GM18858 (cell line): ENCODE measurements around the gene NUMA1.

Source experiments
- ATAC-seq: cut with Tn5 transposase; IDR thresholded peaks from one replicate; pipeline ENCODE4 v1.9.1; 2021; ENCODE audit not compliant: unreplicated experiment

NUMA1 gene, protein sequence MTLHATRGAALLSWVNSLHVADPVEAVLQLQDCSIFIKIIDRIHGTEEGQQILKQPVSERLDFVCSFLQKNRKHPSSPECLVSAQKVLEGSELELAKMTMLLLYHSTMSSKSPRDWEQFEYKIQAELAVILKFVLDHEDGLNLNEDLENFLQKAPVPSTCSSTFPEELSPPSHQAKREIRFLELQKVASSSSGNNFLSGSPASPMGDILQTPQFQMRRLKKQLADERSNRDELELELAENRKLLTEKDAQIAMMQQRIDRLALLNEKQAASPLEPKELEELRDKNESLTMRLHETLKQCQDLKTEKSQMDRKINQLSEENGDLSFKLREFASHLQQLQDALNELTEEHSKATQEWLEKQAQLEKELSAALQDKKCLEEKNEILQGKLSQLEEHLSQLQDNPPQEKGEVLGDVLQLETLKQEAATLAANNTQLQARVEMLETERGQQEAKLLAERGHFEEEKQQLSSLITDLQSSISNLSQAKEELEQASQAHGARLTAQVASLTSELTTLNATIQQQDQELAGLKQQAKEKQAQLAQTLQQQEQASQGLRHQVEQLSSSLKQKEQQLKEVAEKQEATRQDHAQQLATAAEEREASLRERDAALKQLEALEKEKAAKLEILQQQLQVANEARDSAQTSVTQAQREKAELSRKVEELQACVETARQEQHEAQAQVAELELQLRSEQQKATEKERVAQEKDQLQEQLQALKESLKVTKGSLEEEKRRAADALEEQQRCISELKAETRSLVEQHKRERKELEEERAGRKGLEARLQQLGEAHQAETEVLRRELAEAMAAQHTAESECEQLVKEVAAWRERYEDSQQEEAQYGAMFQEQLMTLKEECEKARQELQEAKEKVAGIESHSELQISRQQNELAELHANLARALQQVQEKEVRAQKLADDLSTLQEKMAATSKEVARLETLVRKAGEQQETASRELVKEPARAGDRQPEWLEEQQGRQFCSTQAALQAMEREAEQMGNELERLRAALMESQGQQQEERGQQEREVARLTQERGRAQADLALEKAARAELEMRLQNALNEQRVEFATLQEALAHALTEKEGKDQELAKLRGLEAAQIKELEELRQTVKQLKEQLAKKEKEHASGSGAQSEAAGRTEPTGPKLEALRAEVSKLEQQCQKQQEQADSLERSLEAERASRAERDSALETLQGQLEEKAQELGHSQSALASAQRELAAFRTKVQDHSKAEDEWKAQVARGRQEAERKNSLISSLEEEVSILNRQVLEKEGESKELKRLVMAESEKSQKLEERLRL (N-terminal part only)

DNA sequence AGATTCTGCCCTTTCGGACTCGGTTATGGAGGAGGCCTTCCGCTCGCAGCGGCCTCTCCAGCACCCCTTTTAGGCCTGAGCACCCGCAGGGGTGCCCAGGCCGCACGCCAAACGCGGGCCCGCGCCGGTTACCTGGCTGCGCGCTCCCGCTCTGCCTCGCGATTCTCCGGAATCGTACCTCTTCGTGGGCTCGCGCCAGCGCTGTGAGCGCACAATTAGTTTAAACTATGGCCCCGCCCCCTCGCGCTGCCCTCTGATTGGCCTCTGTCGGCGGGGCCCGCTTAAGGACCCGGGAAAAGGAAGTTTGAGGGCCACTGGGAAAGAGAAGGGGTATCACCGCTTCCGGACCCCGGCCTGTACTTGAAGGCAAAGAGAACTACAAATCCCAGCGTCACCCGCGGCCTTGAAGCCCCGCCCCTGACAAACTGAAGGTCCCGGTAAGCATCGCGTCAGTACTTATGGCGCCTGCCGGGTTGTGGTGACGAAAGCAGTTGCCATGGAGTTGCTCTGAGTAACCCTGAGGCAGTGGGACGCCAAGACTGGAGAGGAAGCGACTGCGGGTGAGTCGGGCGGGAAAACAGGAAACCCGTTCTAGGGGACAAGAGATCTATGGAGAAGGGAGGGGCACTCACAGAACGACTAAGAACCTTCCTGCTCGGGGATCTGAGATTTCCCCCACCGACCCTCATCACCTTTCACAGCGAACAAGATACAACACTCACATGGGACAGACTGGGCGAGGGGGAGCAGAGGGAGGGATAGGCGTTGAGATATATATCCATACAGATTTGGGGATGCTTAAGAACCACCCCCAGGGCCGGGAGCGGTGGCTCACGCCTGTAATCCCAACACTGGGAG lies at the start of gene NUMA1, which contains the start of gene LRRC51:
Gene NUMA1, minus strand, starts transcription at position 217 of the 858 bp plus-strand sequence. CDS start 44,599 bp downstream, outside the sequence.
Gene LRRC51, plus strand, starts transcription at position 525 of the 858 bp plus-strand sequence. CDS start 8,234 bp downstream, outside the sequence.
- ATAC-seq, result peak; percentile 90

DNA sequence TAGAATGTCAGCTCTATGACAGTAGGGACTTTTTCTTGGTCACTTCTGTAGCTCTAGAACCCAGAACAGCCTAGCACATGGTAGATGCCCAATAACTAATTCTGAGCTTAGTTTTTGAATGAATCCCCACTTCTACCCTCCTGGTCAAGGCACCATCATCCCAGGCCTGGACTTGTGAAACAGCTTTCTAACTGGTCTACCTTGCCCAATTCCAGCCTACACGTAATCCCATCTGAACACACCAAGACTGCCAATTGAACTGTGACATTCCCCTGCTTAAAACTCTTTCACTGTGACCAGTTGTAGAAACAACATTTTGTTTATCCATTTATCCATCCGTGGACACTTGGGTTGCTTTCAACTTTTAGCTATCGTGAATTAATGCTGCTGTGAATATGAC lies 49.0 kb upstream of the NUMA1 start:
- no peak for ATAC-seq

DNA sequence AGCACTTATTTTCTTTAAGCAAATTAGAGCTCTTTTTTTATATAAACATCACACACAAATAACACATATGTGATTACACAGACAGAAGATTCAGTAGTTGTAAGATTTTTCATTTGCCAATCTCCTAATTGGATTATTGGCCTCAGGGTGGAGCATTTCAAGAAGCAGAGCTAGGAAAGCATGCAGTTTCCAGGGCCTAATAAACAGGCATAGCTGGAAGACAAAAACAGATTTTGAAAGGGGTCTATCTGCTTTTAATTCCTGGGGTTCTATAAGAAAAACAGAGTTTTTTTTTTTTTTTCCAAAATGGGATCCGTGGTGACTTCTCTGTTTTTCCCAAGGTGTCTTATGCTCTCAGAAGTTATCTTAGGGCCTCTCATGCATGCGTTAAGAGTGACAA lies 47.6 kb upstream of the NUMA1 start:
- ATAC-seq, result no peak

DNA sequence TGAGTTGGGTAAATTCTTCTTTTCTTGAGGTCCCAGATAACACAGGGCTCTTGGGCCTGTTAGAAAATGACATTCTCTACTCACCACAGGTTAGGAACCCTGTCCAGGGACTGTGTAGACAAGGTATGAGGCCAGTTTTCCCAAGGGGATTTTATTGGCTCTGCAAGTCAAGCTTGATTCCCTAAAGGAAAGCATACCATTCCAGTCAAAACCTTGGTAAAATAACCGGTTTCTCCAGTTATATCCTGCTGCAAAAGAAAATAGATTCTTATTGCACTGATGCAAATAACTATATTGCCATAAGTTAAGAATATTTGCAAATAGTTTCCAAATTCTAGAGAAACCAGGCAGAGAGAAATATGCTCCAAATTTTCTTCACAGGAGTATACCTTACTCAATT lies 45.6 kb upstream of the NUMA1 start:
- no peak for ATAC-seq

DNA sequence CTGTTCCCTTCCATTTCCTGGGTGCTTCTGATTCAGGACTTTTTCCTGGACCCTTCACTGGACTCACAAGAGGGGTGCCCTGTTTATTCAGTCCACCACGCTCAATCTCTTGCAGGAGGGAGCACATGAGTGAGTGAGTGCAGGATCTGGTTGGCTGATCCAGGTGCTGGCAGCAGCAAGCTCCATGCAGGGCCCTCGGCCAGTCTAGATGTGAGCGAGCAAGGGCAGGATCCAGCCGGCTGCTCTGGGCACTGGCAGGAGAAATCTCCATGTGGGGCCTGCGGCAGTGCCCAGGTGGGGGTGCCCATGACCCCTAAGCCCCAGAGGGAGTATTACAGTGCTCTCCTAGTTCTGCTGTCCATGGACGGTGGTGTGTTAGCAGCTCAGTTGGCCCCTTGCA lies 43.7 kb upstream of the NUMA1 start:
- no peak for ATAC-seq

DNA sequence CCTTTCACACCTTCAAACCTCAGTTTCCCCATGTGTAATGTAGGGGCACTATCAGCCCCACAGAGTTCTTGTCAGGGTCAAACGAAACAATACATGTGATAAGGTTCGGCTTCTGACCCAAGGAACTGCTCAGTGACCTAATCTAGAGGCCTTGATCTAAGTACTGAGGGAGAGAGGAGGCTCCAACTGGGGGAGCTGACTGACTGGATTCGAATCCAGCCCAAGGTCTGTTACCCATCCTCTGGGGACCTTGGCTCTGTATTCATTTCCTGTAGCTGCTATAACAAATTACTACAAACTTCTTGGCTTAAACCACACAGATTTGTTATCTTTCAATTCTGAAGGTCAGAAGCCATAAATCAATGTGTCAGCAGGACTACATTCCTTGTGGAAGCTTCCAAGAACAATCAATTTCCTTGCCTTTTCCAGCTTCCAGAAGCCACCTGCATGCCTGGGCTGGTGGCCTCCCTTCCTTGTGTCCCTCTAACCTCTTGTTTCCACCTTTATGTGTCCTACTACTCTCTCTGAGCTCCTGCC lies 42.8 kb upstream of the NUMA1 start:
- no peak for ATAC-seq

DNA sequence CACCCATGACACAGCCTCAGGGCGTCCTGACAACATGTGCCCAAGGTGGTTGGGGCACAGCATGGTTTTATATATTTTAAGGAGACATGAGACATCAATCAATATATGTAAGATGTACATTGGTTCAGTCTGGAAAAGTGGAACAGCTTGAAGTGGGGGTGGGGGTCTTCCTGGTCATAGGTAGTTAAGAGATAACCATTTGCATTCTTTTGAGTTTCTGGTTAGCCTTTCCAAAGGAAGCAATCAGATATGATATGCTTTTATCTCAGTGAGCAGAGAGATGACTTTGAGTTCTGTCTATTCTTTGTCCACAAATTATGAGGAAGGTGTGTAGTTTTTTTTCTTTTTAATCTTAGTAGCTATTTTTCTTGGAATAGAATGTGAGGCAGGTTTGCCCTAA lies 42.3 kb upstream of the NUMA1 start:
- no peak for ATAC-seq

DNA sequence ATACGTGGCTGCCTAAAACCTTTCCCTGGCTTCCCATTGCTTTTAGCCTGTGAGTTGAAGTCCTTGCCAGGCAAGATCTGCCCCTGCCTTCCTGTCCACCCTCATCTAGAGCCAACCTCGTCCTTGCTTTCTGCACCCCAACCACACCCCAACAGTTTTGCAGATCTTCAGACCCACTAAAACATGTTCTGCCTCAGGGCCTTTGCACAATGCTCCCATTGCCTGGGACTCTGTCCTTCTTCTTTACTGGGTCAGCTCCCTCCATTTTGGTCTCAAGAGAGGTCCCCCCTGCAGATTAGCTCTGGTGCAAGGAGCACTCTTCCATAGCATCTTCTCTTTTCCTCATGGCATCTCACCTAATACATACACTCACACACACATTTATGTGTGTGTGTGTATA lies 40.6 kb upstream of the NUMA1 start:
- ATAC-seq, result no peak

DNA sequence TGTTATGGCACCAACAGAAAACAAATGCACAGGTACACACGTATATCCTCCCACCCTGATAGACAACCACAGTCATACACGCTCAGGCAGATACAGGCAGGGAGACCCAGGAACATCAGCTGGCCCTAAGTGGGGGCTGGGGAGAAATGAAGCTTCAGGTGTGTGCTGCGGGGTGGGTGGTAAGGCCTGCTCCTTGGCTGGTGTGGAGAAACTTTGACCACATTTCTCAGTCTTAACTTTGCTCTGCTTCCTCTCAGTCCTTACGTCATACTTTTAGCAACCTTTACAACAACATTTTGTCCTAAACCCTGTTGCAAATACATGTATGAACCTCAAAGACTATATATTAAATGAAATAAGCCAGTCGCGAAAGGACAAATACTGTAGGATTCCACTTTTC lies 38.9 kb upstream of the NUMA1 start:
- ATAC-seq, result no peak

DNA sequence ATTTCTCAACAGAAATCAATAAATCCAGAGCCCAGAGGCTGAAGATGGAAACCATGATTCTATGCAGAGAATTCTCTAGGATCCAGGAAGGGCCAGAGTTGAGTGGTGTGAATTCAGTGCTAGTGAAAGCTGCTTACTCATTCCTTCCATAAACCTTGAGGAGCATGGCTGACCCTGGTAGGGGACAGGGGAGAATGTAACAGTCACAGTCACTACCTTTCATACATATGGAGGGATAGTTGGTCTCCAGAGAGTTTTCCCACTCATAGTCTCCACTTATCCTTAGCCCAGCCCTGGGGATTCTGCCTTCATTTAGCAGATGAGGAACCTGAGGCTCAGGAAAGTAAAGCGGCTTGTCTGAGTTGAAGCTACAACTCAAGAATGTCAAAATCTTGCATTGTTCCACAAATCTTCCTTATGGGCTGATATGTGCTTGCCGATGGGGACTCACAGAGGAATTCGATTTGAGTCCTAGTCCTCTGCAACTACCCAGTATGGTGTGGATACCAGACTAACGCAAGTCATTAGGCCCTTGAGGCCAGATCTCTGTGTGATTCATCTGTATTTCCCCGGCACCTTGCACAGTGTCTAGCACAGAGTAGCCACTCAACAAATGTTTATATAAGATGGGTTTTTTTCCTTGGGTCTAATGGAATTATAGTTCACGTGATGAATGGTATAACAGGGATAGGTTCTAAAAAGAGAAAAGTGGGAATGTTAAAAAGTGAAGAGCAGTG lies 35.8 kb upstream of the NUMA1 start:
- no peak for ATAC-seq

DNA sequence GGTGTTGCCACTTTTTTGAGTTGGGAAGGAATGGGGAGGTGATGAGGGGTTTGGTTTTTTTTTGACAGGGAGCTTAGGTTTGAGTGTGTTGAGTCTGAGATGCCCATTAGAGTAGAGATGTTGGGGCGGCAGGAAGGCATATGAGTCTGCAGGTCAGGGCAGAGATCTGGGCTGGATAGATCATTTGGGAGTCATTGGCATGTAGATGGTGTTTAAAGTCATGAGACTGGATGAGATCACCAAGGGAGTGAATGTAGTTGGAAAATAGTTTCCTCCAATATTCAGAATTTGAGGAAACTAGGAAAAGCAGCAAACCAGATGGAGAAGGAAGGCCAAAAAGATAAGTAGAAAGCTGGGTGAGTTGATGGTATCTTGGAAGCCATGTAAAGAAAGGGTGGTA lies 34.2 kb upstream of the NUMA1 start:
- ATAC-seq, result no peak

DNA sequence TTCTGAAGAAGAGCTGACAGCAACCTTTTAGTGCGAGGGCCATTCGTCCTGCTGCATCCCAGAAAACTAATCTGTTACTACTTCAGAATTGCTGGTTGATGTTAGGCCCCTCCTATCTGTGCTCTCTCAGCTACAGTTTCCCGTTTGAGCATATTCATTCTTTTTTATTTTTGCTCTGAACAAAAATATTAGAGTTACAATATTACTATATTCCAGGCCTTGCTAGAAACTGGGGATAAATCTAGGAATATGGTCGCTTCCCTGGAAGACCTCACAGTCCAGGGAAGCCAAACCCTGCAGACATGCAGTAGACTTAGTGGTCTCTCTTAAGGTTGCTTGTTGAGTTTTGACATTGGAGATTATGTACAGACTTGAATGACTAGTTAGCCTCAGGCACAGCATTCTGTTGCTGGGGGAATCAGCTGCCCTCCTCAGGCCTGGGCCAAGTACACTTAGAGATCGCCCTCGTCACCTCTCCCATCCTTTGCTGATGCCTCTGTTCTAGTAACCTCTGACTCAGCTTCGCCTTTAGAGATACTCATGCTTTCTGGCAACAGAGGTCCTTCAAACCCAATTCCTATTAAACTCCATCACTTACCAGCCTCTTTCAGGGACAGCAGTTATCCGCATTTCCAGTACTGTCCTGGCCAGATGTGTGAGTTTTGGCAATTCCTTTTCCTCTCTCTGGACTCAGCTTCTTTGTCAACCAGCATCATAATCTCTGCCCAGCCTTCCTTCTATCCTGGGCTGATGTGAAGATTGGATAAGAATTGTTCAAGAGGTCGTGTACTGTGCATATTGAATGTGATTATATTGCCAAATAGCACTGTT lies 32.9 kb upstream of the NUMA1 start:
- ATAC-seq, result no peak

DNA sequence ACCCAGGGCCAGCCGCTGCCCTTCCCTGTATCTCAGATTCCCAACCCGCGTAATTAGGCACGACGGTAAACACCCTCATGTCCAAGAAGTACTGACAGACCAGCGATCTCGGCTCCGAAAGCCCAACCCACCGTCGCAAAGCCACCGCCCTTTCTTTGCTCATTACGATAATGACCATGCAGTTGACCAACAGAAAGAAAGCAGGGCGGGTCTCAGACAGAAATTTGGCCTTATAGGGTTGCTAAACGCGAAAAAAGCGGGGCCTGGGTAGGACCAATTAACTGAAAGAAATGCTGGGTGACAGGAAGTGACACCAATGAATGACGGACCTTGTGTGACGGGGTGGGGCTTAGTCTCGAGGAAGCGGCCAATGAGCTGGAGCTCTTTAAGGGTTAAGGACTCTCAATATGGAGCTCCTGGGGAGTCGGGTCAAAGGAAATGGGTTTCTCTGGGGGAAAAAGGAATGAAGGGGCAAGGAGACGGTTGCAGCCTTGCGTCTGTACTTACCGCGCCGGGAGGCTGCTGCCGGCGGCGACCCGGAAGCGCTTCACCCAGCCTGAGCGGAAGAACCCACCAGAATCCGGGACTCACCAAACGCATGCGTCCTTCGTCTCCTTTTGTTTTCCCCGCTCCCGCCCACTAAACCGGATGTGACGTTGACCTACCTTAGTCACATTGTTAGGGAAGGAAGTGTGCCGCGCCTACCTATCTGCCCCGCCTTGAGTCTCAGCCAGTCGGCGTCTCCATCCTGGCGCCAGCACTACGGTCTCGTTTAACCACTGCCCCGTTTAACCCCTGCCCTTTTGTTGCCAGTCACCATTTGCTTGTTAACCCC lies 32.0 kb upstream of the NUMA1 start, which contains the start of gene ANAPC15:
Gene ANAPC15, minus strand, starts transcription at position 553 of the 835 bp plus-strand sequence. CDS start 1,419 bp downstream, outside the sequence.
- ATAC-seq, result peak; percentile 71

DNA sequence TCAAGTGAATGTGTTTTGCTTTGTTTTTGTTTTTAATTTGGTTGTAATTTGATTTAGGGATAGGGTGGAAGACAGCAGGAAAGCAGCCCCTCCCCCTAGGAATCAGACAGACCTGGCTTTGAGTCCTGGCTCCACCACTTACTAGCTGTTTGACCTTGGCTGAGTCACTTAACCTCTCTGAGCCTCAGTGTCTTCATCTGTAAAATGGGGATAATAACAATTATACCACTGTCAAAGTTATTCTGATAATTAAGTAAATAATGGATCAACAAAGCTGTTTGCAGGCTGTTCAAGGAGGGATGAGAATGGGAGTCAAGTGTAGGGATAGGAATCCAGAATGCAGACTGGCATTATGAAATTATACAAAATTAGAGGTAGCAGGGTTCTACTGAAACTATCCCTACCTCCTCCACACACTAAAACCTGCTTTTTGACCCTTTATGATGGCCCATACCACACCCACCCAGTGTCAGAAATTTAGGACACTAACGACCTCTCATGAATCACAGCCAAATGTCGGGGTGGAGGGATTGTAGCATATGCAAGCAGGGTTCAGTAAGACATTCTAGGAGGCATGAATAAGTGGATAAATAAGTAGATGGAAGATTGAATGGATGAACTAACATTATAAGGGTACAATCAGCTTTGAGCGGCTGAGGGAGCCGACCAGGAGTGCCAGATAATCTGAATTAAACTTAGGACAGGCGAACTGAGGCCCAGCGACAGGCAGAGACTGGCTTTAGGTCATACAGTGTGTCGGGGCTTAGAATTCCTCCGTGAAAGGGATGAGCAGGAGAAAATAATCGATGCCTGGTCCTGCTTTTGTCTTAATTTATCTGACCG lies 31.2 kb upstream of the NUMA1 start:
- ATAC-seq, result no peak

DNA sequence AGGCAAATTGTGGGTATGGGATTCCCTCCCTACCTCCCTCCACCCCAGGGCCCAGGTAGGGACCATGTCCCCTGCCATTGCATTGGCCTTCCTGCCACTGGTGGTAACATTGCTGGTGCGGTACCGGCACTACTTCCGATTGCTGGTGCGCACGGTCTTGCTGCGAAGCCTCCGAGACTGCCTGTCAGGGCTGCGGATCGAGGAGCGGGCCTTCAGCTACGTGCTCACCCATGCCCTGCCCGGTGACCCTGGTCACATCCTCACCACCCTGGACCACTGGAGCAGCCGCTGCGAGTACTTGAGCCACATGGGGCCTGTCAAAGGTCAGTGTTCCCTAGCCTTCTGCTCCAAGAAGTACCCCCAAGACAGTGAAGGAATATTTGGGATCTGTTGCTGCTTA lies 25.5 kb upstream of the NUMA1 start, which contains the start of gene TOMT:
Gene TOMT, plus strand, starts transcription at position 37 of the 400 bp plus-strand sequence. Its CDS starts 28 bp downstream, at position 65.
- no peak for ATAC-seq

DNA sequence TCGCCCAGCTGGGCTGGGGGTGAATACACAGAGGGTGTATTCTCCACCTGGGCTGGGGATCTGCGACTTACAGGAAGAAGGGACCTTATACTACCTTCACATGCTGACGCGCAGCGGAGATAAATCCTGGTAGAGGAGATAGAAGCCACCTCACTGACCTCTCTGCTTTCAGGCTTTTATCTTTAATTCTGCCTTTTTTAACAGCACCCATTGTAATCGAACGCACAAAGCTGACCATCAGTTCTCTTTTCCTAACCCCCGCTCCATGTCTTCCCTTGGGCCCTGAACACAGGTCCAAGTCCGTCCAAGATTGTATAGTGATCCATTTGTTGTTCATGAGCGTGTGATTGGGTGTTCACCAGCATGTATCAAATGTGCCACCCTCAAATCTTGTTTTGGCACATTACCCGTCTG lies 23.4 kb upstream of the NUMA1 start:
- ATAC-seq, result no peak
